CD4-positive, alpha-beta T cell treated with Interleukin-10 for 1 hour (primary cell): ENCODE results near the gene FBXO45.
A peak's percentile ranks its signal among the peaks of the same experiment; 100 is the strongest.
"Not testable (repeated sequence)": the region's sequence is repeated elsewhere in the genome, so short reads cannot be mapped to it uniquely, and the experiment has no call there.

ENCODE experiments used
- DNase-seq: peaks from one replicate; pipeline ENCODE4 v3.0.0-alpha.2; 2020

The FBXO45 gene

DNA sequence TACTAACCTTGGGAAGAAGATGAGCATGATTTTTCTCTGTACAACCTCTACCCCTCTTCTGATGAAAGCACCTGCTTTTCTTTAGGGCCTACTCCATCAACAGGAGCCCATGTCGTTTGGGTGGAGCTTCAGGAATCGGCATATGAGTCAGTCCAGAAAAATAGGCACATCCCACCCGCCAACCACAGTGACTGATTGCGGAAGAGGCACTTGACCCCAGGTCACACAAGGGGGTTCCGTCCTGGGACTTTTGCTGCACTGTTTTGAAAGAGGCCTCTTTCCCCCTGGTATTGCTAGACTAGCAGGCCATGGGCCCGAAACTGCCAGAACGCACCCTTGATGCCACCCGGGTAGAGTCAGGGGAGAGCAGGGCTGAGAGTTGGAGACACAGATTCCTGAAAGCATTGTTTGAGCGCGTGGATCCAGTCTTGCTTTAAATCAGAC lies 51.7 kb downstream of the FBXO45 start:
- peak; percentile 42 for DNase-seq

DNA sequence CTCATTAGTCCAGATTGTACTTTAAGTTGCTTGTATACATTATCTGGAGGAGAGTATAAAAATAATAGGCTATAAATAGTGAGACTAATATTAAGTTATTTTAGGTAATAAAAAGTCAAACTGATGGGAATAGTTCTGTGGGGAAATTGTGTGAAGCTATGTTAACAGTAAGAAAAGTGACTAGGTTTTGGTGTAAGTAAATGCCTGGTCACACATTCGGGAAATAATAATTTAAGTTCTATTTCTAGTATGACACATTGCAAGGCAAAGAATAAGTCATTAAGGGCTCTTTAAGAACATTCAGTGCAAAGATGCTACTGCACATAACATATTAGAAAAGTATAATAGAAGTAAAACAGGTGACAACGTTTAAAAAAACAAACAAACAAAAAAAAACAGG lies 52.2 kb downstream of the FBXO45 start:
- no peak for DNase-seq

DNA sequence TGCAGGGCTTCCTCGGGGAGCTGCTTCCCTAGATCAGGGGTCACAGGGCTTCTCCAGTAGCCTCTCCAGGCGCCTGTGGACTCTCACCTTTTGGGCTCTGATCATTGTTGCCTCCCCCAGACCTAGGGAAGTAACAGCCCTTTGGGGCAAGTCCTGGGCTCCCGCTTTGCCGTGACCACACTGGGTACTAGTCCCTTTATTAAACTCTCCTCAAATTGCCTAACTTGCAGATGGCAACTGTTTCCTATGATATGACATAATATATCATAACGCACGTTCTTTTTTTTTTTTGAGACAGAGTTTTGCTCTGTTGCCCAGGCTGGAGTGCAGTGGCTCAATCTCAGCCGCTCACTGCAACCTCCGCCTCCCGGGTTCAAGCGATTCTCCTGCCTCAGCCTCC lies 53.2 kb downstream of the FBXO45 start:
- no peak for DNase-seq

DNA sequence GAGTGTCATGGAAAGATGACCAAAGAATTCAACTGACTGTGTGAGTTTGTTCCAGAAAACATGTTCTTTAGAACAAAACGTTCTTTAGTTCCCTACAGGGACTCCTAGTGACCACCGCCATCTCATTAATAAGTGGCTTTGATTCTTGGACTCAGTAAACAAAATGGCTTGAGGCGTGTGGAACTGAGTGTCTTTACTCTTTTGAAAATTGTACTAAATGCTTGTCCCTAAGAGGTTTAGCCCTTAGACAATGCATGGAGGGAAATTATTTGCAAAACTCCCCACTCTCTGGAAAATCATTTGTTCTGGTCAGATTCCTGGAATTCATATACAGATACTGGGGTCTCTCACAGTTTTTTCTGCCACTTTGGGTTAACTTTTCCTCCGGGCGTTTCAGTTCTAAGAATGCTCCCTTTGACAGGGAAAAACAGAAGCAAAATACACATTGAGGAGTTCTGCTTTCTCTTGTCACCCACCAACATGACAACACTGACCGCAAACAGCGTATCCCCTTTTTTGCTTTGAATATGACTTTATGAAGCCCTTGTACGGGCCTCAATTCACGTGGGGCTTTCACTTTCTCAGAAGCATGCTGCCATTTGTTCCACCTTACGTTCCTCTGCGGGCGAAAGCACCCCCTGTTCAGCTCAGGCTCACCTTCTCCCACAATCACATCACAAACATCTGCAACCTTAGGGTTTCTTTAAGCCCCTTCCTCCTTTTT lies 55.8 kb downstream of the FBXO45 start:
- no peak for DNase-seq

DNA sequence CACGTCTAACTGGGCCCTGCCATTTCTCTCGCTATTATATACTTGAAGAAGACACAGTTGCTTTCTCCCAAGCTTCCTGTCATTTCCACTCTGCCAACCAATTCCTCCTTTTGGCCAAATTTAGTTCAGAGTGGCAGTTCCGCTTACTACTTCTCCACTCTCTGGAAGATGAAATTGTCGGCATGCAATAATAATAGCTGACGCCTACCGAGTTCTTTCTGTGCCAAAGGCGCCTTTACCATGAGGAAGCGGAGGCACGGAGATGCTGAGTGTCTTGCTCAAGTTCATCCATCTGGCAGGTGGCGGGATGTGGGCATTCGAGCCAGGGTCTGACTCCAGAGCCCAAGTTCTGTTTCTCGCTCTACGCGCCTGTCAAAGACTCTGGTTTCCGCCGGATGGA lies 56.4 kb downstream of the FBXO45 start:
- no peak for DNase-seq

DNA sequence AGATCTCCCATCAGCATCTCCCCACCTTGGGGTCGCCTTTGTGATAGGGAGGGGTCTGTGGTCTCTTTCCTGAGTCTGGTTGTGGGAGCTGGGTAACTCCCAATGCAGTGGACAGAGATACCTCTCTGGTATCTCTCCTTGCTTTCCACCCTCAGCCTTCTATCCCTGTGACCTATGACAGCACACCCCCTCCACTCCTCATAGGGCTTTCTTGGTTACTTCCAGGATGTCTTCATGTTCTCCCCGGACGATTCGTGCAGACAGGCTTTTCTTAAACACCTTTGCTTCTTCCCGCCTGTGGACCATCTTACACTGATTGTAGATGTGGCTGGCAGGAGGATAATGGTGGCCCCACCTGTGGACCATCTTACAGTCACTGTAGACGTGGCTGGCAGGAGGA lies 56.9 kb downstream of the FBXO45 start:
- no peak for DNase-seq

DNA sequence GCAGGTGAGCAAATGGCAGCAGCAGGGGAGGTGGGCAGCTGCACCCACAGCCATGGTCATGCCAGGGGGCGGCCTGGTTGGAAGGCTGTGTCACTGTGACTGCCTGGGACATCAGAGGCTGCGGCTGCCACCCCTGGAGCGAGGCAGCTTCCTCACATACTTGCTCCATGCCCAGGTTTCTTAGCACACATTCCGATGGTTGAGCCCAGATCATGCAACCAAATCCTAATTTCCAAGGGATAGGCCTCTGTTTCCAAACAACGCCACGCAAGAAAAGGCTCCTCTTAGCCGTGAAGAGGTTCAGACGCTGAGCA lies 59.4 kb downstream of the FBXO45 start:
- DNase-seq = no peak

DNA sequence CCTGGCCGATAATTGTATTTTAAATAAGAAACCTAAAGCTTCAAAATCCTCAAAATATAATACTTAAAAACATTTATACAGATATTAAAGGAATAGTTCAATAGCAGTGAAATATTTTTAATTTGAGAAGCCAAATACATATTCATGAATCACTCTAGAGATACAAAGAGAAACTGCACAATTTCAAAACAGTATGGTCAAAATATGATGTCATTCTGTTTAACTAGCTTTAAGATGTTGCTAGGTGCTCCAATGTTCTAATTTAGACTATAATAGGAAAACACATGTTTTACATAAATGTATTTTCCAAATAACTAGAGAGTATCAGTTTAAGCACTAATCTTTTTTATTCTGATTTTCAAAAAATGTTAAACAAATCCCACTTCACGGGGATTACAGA lies 60.8 kb downstream of the FBXO45 start:
- no peak for DNase-seq

DNA sequence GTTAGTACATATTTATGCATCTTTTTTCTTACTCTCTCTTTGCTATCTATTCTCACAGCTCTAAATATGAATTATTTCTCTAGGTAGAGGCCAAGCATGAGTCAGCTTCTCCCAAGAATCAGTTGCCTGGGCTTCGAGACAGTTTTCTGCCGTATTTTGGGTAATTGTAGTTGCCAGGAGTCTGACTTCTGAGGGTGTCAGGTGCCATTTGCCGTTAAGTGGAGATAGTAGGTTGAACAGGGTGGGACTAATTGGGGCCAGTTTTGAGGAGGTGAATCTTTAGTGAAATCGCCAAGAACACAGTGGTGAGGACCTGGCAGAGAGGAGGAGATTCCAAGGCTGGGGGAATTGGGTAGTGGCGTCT lies 63.2 kb downstream of the FBXO45 start:
- DNase-seq = peak; percentile 32

DNA sequence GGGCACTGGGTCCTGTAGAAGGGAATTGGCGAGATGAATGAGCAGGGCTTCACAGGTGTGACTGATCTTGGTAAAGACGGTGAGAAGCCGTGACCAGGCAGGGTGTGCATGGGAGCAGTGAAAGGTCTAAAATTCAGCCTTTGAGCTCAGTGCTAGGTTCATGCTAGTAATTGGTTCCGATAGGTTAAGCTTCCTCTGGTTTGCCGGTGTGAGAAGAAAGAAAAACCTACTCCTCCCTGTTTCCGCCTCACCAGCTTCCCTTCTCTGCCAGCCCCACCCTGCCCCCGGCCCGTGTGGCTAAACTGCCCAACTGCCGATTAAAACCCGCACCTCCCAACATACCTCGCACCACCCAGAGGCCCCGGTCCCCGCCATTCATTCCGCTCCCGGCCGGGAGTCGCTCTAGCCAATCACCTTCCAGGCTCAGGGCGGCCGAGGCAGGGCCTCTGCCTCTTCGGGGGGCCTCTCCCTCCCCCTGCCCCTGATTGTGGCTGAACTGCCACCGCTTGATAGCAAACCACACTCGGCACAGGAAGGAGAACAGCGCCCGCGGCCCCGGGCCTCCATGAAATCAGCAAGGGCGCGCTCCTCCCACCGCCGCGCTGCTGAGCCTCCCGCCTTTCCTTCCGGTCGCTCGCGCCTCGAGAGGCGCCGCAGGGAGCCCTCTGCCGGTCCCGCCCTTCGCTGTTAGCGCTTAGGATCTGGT lies 63.7 kb downstream of the FBXO45 start:
- DNase-seq = peak; percentile 92

DNA sequence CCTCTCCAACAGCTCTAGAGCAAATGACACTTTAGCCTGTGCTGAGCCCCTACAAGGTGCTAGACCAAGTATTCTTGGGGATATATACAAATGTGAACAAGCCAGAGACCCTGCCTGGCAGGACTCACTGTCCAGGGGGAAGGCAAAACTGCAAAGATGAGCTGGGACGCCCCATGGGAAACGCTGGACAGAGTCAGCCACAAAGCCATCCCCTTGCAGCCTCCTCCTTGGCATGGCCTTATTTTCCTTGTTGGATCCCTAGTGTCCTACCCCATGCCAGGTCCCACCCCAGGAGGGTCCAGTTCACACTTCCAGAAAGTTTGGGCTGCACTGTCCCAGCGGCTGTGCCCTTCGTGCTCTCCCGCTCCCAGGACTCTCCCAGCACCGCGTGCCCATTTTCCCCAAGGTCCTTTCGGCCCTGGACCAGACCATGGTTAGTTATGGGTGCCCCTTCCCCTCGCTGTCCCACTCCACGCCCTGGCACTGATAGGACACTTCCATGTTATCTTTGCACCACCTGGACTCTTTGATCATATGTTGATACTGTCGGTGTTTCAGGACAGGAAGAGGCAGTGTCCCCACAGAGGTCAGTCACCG lies 65.2 kb downstream of the FBXO45 start:
- no peak for DNase-seq

DNA sequence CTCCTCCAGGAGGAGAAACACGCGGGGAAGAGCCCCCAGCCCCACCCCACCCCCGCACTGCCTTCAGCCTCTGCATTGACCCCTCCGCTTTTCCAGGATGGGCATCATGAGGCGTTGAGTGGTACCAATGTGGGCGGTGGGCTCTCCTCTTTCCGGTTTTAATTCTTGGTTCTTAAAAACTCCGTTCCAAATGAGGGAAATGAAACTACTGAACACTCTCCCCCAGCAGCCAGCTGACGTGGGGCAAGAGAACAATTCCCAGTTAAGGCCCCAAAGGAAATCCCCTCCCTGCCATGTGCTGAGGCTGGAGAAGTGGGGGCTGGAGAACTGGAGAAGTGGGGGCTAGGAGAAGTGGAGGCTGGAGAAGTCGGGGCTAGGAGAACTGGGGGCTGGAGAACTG lies 65.8 kb downstream of the FBXO45 start:
- no peak for DNase-seq

DNA sequence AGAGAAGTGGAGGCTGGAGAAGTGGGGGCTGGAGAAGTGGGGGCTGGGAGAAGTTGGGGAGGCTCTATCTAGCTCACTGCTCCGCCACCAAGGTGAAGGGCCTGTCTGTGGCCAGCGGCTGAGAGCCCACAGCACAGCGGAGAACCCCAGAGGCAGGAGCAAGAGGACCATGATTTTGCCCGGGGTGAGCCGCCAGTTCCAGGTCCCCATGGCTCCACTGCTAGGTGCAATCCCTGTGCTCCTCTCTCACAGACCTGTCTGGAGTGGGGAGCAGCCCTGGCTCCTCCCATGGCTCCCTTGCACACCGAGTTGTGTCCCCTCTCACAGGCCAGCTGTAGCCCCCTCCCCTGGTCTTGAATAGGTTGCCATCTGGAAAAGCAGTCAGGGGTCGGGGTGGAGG lies 66.4 kb downstream of the FBXO45 start:
- DNase-seq = no peak

DNA sequence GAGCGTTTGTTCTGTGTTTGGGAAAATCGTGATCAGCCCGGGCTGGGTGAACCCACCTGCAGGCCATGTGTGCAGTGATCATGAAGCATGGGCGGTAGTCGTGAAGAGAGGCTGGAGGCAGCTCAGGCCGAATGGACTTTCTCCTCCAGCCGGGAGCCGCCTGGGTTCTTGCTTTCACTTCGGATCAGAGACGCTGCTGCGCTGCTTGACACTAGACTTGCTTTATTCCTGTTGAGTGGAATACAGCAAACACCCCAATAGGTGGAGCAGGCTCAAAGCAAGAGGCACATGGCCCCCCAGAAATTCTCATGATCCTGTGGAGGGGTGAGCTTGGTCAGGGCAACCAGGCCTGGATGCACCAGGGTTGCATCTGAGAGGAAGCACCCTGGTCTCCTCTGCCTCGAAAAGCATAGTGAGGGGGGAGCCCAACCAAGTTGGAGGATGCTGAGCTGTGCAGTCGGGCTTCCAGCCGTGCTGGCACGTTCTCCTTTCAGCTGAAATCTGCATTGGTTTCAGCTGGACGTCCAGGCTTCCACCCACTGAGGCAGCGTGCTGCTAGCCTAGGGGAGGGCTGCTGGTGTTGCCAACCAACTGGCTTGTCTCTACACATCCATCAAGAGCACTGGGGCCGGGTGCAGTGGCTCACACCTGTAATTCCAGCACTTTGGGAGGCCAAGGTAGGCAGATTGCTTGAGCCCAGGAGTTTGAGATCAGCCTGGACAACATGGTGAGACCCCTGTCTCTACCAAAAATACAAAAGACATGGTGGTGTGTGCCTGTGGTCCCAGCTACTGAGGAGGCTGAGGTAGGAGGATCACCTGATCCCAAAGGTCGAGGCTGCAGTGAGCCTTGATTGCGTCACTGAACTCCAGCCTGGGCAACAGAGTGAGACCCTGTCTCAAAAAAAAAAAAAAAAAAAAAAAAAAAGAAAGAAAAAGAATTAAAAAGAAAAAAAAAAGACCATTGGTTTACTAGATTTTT lies 68.2 kb downstream of the FBXO45 start:
- DNase-seq = no peak

DNA sequence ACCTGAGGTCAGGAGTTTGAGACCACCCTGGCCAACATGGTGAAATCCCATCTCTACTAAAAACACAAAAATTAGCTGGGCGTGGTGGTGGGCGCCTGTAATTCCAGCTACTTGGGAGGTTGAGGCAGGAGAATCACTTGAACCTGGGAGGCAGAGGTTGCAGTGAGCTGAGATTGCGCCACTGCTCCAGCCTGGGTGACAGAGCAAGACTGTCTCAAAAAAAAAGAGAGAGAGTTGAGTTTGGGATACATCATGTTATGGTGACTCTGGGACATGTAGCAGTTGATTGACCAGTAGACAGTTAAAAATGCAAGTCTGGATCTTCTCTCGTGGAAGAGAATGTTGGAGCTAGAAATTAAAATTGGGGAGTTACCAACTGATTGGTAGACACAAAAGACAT lies 69.5 kb downstream of the FBXO45 start:
- DNase-seq = not testable (repeated sequence)
